Kasumi-1 (cell line): ENCODE data around the gene ASXL3.

Experiments used
- DNase-seq, 2 experiments: peaks; one replicate each; lab custom pipeline; 2025; lab: John Stamatoyannopoulos, UW

ASXL3 gene

GRCh38 chr18:33577685-33578517, at the start of gene ASXL3:
Gene ASXL3, plus strand, starts transcription at chr18:33578219. Its CDS starts 413 bp downstream, at chr18:33578632.
- DNase-seq = no peak

GRCh38 chr18:33532978-33533377, 45.0 kb upstream of the ASXL3 start:
- DNase-seq = no peak

- DNase-seq = no peak
Measured at GRCh38 chr18:33536904-33537303, 41.1 kb upstream of the ASXL3 start.

GRCh38 chr18:33538418-33539042, 39.5 kb upstream of the ASXL3 start:
- DNase-seq = no peak

- DNase-seq = no peak
Measured at GRCh38 chr18:33540392-33540791, 37.6 kb upstream of the ASXL3 start.

- peak in 1 of 2 experiments; percentile 4 for DNase-seq
Measured at GRCh38 chr18:33541316-33541715, 36.7 kb upstream of the ASXL3 start.

- no peak for DNase-seq
Measured at GRCh38 chr18:33556846-33557245, 21.2 kb upstream of the ASXL3 start.

GRCh38 chr18:33557706-33558105, 20.3 kb upstream of the ASXL3 start:
- no peak for DNase-seq

- no peak for DNase-seq
Measured at GRCh38 chr18:33558529-33558928, 19.5 kb upstream of the ASXL3 start.

- no peak for DNase-seq
Measured at GRCh38 chr18:33560686-33561370, 17.2 kb upstream of the ASXL3 start.

GRCh38 chr18:33562741-33563140, 15.3 kb upstream of the ASXL3 start:
- no peak for DNase-seq

GRCh38 chr18:33567705-33568104, 10.3 kb upstream of the ASXL3 start:
- no peak for DNase-seq

GRCh38 chr18:33571998-33572787, 5.8 kb upstream of the ASXL3 start:
- DNase-seq = no peak

- no peak for DNase-seq
Measured at GRCh38 chr18:33573193-33573592, 4.8 kb upstream of the ASXL3 start.

- DNase-seq = no peak
Measured at GRCh38 chr18:33575451-33575850, 2.6 kb upstream of the ASXL3 start.

- DNase-seq = no peak
Measured at GRCh38 chr18:33576999-33577646, 896 bp upstream of the ASXL3 start.

- no peak for DNase-seq
Measured at GRCh38 chr18:33578518-33579348, 714 bp downstream of the ASXL3 start.

- DNase-seq = no peak
Measured at GRCh38 chr18:33579349-33580215, 1.6 kb downstream of the ASXL3 start.

- DNase-seq = no peak
Measured at GRCh38 chr18:33580546-33580945, 2.5 kb downstream of the ASXL3 start.

- DNase-seq = no peak
Measured at GRCh38 chr18:33581856-33582255, 3.8 kb downstream of the ASXL3 start.
